NCI-H510A treated with DMSO at 0.1 percent for 48 hours (cell line): ENCODE measurements around the gene FUT6.
"Not testable (repeated sequence)": the region's sequence is repeated elsewhere in the genome, so short reads cannot be mapped to it uniquely, and the experiment has no call there.

Experiments
- DNase-seq: peaks from one replicate; lab custom pipeline; 2025; lab: John Stamatoyannopoulos, UW

Gene FUT6

DNA sequence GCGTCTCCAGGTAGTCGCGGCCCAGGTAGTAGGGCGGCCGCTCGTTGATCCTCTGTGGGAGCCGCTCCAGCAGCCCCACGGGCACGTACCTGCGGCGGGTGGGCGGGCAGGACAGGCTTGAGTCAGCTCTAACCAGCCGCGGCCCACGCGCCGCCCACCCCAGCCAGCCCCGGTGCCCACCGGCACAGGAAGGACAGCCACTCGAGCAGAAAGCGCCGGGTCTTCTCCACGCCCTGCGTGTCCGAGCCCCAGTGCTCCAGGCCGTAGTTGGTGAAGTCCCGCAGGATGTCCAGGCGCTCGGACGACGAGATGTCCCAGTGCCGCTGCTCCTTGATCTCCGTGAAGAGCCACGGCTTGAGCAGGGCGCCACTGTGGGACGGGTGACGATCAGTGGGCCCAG, 54.1 kb downstream of the FUT6 start:
- DNase-seq = no peak

DNA sequence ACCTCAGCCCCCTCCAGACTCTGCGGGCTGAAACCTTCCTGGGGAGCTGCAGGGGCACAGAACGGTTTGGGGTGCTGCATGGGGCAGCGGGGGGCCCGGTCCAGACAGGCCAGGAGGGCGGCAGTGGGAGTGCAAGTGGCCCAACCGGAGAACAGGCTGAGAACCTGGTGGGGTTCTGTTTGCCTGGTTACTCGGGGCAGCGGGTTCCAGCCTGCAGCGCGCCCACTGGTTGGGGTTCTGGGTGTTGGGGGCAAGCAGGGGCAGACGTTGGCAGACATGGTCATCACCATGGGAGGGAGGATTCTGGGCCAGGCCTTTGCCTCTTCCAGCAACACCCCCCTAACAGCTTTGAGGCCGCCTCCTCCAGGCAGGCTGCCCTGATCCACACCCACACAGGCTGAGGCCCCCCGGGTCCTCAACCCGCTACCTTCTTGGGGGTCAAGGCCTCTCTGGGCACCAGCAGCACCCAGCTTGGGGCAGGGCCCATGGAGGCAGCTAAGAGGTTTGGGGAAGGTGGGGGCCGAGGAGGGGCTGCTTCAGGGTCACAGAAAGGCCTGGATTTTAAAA, 54.8 kb downstream of the FUT6 start, which contains the start of gene PRR22:
PRR22 (minus strand) TSS at position 166 of the 567 bp plus-strand sequence; CDS start at position 80, 86 bp downstream.
- DNase-seq = no peak

DNA sequence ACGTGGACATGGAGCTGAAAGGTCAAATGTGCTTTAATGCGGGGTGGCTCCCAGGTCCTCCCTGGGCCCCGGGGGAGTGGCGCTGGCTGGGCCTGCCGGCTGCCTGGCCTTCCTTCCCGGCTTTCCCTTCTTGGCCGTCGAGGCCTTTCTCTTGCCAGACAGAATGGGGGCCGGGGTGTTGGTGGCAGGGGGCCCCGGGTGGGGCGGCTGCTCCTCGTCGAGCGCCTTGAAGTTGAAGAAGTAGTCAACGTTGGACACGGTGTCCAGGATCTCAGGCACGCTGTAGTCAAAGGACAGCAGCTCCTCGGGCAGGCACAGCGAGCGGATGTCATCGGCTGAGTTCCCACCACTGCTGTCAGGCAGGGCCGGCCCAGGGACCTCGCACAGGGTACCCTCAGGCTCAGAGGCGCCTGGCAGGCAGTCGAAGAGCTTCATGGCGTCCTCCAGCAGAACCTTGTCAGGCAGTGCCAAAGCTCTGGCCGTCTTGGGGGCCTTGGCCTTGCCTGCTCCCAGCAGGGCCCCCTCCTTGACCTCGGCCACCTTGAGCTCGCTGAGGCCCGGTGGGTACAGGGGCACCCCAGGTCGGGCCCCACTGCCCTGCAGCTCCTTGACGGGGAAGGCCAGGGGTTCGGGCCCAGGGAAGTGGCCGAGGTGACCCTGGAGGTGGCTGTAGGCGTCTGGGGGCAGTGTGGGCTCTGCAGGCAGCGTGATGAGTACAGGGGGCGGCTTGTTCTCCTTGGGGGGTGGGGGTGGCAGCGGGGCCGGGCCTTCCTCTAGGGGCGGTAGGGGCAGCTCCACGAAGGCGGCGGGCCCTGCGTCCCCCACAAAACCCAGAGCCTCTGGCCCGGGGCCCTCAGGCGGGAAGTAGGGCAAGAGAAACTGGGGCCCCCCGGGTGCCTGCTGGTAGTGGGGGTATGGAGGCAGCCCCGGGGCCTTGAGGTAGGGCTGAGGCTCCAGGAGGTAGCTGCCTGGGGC, 56.3 kb downstream of the FUT6 start:
- no peak for DNase-seq

DNA sequence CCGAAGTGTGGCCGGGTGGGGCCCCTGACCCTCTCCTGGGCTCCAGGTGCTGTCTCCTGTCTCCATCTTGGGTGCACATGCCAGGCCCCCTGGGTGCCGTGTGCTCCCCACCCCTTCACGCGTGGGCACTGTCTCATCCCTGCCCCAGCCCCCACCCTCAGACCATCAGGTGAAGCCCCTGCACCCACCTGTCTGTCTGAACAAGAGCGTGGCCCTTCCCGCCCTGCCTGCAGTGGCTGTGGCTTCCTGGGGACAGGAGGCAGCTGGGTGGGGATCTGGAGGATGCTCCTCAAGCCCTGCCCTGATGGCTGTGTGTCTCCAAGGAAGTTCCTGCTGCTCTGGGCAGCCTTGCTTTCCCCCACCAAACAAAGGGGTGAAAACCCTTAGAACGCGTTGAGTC, 57.2 kb downstream of the FUT6 start:
- no peak for DNase-seq

DNA sequence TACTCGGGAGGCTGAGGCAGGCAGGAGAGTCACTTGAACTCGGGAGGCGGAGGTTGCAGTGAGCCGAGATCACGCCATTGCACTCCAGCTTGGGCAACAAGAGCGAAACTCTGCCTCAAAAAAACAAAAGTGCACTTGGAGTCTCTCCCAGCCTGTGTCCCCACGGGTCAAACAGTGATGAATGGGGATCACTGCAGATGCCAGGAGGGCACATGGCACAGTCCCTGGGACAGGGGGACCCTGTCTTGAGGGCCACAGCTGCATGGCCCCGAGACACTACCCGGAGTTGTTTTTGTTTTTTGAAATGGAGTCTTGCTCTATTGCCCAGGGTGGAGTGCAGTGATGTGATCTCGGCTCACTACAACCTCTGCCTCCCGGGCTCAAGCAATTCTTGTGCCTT, 58.6 kb downstream of the FUT6 start:
- DNase-seq = not testable (repeated sequence)
